SW 1271 (cell line): ENCODE data around the gene PLAA.

Experiments used
- DNase-seq, 2 experiments: peaks; one replicate each; lab custom pipeline; 2025; lab: John Stamatoyannopoulos, UW

The PLAA gene

GRCh38 chr9:26946753-26947727 lies at the start of gene PLAA:
Gene PLAA (minus strand): TSS chr9:26947242. CDS start chr9:26947045, 197 bp downstream.
- DNase-seq = peak; percentile 67 to 79

DNA sequence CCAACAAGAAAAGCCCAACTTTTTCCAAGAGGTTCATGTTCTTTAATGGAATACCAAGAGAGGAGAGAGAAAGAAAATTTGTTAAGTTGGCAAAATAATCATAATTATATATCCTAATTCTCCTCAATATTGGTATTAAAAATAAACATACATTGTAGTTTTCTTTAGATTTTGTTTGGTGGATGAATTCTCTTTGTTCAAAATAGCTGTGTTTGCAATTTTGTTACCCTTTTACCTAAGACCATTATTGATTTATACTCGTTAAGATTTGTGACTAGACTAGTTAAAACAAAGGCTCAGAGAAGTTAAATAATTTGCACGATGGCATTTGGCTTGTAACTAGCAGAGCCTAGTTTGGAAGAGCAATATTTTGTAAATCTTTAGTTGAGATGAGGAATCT lies 48.8 kb upstream of the PLAA start:
- DNase-seq = no peak

DNA sequence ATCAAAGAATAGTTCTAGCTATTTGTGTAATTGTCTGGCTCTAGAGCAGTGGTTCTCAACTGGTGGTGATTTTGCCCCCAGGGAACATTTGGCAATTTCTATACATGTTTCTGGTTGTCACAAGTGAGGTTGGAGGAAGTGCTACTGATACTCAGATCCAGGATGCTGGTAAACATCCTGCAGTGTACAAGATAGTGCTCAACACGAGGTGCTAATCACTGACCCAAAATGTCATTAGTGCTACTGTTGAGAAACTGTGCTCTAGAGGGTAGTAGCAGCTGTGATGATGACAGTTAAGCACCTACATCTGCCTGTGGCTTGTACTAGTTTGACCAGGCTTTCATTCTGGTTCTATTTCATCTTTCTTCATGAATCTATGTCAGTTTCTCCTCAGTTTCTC lies 36.3 kb upstream of the PLAA start:
- DNase-seq = no peak

- DNase-seq = peak in 1 of 2 experiments; percentile 1
Measured at GRCh38 chr9:26975728-26976707, 29.0 kb upstream of the PLAA start.

GRCh38 chr9:26974927-26975326 lies 27.9 kb upstream of the PLAA start:
- DNase-seq = no peak

- DNase-seq = no peak
Measured at GRCh38 chr9:26973989-26974388, 26.9 kb upstream of the PLAA start.

GRCh38 chr9:26971721-26972120 lies 24.7 kb upstream of the PLAA start:
- no peak for DNase-seq

DNA sequence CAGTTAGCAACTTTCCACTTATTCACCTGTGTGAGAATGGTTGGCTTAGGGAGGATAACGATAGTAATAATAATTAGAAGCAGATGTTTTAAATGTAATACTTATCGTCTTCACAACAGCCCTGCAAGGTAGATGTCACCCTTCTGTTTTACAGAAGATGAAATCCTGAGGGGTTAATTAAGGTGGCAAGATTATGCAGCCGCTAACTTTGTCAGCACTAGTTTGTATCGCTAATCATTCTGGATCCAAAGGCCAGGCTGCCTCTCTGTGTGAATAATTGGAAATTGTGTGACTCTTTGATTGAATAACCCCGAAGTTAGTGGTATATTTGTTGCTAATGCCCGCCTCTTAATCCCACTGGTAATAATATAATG lies 9.8 kb upstream of the PLAA start:
- no peak for DNase-seq

DNA sequence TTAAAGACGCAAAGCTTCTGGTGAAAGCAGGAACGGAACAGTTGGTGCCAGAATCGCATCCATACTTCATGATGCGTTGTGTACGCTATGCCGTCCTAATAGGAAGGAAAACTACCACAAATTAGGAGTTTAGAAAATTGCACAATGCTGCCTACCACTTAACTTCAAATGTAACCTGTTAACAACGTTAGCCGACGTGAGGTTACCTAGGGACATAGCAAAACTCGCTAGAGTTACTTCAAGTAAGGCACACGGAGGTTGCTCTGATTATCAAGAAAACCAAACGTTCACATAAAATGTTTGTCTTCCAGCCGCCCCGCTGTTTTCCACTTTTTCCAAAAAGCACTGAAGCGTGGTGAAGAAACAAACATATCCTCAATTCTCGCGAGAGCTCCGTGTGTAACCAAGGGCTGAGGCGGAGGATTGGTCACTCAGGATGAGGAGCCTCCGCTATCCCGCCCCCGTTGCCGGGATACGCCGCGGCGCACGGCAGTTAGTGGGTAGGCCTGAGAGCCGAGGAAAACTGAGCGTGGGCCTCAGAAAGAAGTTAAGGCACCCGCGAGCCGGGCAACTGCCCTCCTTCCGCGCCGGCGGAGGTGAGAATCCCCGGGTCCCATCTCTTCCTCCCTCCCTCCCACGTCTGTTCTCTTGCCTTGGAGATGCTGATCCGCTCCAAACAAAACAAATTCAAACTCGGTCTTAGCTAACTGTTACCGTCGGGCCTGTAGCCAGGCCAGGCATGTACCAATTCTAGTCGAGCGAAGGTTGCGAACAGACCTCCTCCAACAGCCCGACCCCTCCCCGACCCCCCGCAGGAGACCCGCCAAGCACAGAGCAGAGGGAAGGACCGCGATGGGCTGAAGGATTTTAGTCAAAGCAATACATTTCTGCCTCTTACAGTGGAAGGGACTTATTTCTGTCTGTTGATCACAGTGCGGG lies 9.1 kb upstream of the PLAA start, which contains the start of gene IFT74:
TSS of gene IFT74 (plus strand) at position 492 of the 939 bp plus-strand sequence. CDS start 5,556 bp downstream, outside the sequence.
- DNase-seq = peak; percentile 79 to 85

DNA sequence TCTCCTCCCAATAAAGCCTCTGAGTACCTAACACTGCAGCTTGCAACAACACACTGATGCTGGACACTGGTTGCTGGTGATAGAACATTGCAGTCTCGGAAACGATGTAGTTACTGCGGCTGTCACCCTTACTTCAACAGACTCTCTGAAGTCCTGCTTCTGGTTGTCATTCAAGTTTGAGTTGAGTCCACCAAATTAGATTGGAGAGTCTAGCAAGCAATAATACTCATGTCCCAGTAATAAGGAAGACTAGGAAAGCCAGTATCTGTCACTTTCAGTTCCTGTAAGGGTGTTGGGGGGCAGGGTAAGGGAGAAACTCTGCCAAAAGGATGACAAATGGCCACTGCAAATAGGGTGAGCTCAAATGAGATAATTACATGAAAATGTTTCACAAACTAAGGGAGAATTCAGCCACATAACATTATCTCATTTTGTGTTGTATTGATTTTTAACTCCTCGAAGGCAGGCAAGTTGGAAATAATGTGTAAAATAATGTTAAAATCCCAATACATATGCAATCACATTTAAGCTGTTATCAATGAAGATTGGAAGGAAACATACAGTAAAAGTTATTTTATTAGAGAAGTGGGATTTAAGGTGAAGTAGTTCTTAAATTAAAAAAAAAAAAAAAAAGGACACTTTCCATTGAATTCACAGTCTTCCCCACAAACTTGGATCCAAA lies 8.3 kb upstream of the PLAA start:
- peak in 1 of 2 experiments; percentile 7 for DNase-seq

DNA sequence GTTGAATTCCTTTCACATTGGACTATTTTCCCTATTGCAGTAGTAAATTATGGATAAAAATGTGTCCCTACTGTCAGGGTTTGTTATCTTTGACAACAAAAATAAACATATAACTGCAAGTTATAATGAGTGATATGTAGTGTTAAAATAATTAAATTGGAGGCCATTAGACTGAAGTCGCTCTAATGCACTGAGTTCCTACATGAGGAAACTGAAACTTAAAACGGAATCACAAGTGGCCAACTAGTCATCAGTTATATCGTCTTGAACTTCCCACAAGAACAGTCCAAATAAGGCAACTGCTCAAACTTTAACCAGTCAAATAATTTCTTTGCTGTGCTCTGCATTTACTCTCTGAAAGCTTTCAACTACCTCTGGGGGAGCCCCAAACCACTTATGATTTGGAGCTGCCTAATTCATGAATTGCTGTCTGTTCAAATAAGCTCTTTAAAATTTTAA lies 7.0 kb upstream of the PLAA start:
- DNase-seq = no peak

DNA sequence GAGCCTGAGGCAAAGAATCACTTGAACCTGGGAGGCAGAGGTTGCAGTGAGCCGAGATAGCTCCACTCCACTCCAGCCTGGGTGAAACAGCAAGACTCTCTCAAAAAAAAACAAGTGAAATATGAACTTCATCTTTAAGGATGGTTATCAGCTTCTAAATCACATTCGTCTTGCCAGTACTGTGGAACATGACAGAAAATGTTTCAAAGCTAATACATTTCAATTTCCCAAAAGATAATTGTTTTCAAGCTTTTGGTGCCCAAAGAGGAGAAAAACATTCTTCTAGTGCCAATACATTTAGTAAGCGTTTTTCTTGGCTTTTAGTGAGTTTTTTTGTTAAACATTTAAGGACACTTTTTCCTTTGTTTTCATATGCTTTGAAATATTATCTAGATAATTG lies 4.8 kb upstream of the PLAA start:
- DNase-seq = no peak

GRCh38 chr9:26950521-26950920 lies 3.5 kb upstream of the PLAA start:
- DNase-seq = no peak

GRCh38 chr9:26949637-26950069 lies 2.6 kb upstream of the PLAA start:
- no peak for DNase-seq

GRCh38 chr9:26947736-26948135 lies 694 bp upstream of the PLAA start:
- DNase-seq = no peak

DNA sequence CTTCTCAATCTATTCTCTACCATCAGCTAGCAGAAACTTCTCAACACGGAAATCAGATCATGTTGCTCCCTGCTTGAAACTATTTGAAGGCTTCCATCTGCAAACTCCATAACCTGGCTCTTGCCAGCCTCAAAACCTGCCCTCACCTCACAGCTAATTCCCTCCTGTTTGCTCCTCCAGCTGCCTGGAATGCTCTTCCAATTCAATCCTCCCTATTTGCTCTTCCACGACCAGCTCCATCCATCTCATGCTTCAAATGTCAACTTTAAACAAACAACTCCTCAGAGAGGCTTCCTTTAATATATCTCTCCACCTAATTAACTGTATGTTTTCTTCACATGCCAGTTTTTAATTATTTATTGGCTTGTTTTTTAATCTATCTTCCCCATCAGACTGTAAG lies 1.5 kb downstream of the PLAA start:
- no peak for DNase-seq

DNA sequence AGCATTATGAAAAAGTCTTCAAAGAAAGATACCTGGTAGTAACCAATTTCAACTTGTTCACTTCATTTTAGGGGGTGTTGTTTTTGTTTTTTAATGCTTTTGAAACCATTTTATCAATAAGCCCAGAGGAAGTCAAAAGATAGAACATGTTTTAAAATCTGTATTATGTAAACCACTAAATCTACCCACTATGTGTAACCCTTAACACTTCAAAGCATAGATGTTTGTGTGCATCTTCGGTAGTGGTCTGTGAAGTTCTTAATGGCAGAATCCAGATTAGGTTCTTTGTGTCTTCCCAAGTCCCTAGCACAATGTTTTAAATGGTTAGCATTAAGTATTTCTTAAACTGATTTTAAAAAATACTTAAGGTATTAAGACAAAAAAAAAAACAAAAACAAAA lies 6.3 kb downstream of the PLAA start:
- DNase-seq = no peak

DNA sequence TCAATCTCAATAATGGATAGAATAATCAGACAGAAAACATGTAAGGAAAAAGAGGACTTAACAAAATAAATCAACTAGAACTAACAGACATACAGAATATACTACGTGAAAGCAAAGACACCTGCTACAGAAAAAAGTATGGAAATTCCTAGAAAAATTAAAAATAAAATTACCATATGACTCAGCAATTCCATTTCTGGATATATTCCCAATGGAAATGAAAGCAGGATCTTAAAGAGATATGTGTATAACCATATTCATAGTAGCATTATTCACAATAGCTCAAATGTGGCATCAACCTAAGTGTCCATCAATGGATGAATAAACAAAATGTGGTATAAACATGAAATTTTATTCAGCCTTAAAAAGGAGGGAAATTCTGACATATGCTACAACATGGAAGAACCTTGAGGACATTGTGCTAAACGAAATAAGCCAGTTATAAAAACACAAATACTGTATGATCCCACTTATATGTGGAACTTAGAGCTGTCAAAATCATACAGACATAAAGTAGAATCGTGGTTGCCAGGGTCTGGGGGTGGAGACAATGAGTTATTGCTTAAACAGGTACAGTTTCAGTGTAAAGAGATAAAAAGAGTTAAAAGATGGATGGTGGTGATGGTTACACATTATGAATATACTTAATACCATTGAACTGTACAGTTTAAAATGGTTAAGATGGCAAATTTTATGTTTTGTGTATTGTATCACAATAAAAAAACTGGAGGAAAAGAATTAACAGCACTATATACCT lies 6.9 kb downstream of the PLAA start:
- no peak for DNase-seq

GRCh38 chr9:26937816-26938371 lies 9.1 kb downstream of the PLAA start:
- no peak for DNase-seq
